ENCODE data around the gene ANKS6. TPM values are rescaled to one million over a fixed set of nuclear protein-coding genes. Genes with fewer than 3 reads are reported as not detected.

ANKS6 gene
- total RNA-seq, 4 donors from 2014 or later: 11.0 to 21.7 (median 15.3) TPM

DNA sequence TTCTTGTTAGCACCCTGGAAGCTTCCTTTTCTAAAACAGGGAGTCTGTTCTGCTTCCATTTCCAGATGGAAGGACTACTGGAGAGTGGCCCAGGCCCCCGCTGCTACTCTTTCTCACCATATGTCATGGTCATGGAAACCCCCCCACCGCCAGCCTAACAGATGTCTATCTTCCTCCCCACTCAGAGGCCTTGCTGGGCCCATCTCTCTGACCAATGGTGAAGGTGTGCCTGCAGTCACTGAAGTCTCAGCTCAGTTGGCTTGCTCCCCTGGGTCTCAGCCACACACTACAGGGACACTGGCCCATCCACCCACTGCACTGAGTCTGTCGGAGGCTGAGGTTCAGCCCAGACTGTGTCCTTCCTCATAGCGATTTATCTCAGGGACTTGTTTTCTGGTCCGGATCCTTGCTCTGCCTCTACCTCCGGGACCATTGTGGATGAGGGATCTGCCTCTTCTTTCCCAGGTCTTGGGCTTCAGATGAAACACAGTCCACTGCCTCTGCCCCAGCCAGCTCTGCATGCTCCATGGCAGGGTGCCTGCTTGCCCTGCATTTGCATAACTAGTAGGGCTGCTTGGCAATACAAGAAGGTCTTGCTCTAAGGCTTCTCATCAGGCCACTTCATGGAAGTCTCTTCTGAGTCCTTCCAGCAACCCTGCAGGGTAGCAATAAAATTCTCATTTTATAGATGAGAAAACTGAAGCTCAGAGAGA lies 42.0 kb upstream of the ANKS6 start:
- TF ChIP-seq POLR2A (IDR thresholded peaks at IDR 0.05): no peak
- TF ChIP-seq, protein P1, sequence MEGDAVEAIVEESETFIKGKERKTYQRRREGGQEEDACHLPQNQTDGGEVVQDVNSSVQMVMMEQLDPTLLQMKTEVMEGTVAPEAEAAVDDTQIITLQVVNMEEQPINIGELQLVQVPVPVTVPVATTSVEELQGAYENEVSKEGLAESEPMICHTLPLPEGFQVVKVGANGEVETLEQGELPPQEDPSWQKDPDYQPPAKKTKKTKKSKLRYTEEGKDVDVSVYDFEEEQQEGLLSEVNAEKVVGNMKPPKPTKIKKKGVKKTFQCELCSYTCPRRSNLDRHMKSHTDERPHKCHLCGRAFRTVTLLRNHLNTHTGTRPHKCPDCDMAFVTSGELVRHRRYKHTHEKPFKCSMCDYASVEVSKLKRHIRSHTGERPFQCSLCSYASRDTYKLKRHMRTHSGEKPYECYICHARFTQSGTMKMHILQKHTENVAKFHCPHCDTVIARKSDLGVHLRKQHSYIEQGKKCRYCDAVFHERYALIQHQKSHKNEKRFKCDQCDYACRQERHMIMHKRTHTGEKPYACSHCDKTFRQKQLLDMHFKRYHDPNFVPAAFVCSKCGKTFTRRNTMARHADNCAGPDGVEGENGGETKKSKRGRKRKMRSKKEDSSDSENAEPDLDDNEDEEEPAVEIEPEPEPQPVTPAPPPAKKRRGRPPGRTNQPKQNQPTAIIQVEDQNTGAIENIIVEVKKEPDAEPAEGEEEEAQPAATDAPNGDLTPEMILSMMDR (IDR thresholded peaks at IDR 0.05): no peak
- Histone ChIP-seq H3K27me3 (no peaks in the 10 kb centered on the region), H3K27ac (no peak overlapping the region), H3K4me1 (no peaks in the 10 kb centered on the region), H3K9me3 (no peaks in the 10 kb centered on the region), H3K4me3 (no peak overlapping the region), H3K36me3 (peaks cover 0 to 91% (median 0%) of the 10 kb centered on the region in 3 donors)
- 91 to 93% methylated on average over 6 of the region's 6 CpGs for WGBS, 2 donors
- DNase-seq: no peak
- intact Hi-C loops (cut with DNase I): no loop called here

DNA sequence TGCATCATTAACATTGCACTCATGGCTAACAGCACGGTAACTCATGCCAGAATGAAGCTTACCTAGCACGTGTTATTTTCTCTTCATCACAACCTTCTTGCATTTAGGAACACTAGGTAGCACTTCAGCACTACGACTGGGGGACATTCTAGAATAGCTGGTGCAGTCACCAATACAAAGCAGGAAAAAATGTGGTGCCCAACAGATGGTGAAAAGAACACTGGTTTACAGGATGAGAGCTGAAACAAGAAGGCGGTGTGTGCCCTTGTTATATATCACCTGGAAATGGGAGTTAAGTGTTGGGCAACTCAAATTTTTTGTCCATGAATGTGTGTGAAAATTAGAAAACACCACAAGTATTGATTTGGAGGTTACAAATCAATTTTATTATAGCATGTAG lies 41.2 kb upstream of the ANKS6 start:
- no peak overlapping the region for H3K27ac ChIP-seq
- DNase-seq: no peak
- no peak overlapping the region for H3K4me3 ChIP-seq
- intact Hi-C loops (cut with DNase I): no loop called here
- WGBS, 2 donors: 94 to 99% methylated on average over 4 of the region's 4 CpGs
- no peaks in the 10 kb centered on the region for H3K4me1 ChIP-seq
- H3K27me3 ChIP-seq: no peaks in the 10 kb centered on the region
- peaks cover 0 to 95% (median 0%) of the 10 kb centered on the region in 3 donors for H3K36me3 ChIP-seq
- H3K9me3 ChIP-seq: no peaks in the 10 kb centered on the region
- TF ChIP-seq, protein P1 (IDR thresholded peaks at IDR 0.05): no peak
- TF ChIP-seq POLR2A (IDR thresholded peaks at IDR 0.05): no peak

DNA sequence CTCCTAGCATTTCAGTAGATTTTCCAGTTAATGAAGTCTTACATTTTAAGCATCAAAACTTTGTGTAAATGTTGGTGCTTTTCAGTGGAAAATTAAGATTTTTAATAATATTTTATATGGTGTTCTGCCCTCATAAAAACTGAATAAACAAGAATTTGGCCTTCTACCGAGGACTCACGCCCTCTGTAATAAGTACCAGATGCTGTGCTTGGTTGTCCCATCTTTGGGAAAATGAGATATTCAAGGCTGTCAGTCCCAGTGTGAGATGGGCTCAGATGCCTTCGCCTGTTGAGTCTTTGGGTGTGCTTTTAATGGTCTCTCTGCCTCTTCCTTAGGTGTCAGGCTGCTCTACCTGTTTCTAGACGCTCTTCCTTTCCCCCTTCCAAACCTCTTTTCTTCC lies 39.9 kb upstream of the ANKS6 start:
- no peak overlapping the region for H3K4me3 ChIP-seq
- TF ChIP-seq, protein P1 (IDR thresholded peaks at IDR 0.05): no peak
- no peak for TF ChIP-seq POLR2A (IDR thresholded peaks at IDR 0.05)
- no peaks in the 10 kb centered on the region for H3K4me1 ChIP-seq
- H3K9me3 ChIP-seq: no peaks in the 10 kb centered on the region
- intact Hi-C loops (cut with DNase I): no loop called here
- DNase-seq: no peak
- no peak overlapping the region for H3K27ac ChIP-seq
- H3K36me3 ChIP-seq: peaks cover 0 to 95% (median 0%) of the 10 kb centered on the region in 3 donors
- H3K27me3 ChIP-seq: no peaks in the 10 kb centered on the region
- 81 to 87% methylated on average over 4 of the region's 4 CpGs for WGBS, 2 donors

DNA sequence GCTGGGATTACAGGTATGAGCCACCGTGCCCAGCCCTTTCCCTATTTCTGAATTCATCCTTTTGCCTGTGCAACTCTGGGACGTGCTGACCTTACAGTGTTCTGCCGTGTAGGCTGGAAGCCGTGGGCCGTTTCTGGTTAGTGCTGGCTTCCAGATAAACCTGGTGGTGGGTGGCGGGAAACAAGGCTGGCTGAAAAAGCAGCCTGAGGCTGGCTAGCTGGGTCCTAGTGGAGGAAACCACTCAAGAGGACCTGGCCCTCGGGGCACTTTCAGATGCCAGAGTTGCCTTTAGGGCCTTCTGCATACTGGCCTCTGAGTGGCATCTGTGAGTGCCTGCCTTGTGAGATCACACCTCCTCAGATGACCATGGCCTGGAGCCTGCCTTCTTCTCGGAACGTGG lies 38.0 kb upstream of the ANKS6 start:
- H3K4me1 ChIP-seq: no peaks in the 10 kb centered on the region
- WGBS, 2 donors: 77 to 90% methylated on average over 3 to 7 of the region's 9 CpGs
- H3K27me3 ChIP-seq: no peaks in the 10 kb centered on the region
- H3K9me3 ChIP-seq: no peaks in the 10 kb centered on the region
- DNase-seq: no peak
- intact Hi-C loops (cut with DNase I): no loop called here
- H3K27ac ChIP-seq: no peak overlapping the region
- no peak overlapping the region for H3K4me3 ChIP-seq
- peaks cover 0 to 90% (median 0%) of the 10 kb centered on the region in 3 donors for H3K36me3 ChIP-seq
- no peak for TF ChIP-seq POLR2A (IDR thresholded peaks at IDR 0.05)
- TF ChIP-seq, protein P1 (IDR thresholded peaks at IDR 0.05): no peak

DNA sequence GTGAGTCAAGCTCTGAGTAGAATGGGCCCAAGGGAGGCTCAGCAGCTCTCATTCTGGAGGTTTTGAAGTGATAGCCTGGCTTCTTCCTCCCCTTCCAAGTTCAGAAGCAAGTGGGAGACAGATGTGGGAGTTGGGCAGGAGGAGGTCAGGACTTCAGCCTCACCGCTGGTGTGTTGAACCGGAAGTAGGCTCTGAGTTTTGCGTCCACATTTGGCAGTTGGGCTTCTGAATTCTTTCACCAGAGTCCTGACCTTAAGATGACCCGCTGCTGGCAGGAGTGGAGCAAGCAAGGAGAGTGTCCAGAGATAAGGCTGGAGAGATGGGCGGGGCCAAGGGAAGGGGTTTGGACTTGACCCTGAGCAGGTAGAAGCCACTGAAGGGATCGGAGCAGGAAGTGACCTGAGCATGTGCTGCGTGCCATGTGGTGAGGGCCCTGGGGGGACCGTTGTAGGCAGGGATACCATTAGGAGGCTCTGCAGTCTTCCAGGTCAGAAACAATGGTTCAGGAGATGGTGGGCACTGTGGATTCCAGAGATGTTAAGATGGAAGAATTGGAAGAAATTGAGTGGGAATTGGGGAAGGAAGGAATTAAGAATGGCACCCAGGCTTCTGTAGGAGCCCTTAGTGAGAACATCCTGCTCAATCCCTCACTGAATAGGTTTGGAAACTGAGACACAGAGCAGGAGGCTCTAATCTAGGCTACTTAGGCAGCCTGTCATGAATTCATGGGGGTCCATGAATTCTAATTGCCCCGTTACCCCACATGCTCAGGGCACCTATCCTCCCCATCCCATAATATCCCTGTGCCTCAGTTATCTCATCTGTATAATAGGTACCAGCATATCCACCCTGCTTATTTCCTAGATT lies 37.0 kb upstream of the ANKS6 start:
- Histone ChIP-seq H3K36me3 (peaks cover 0 to 90% (median 0%) of the 10 kb centered on the region in 3 donors), H3K4me3 (no peak overlapping the region), H3K9me3 (no peaks in the 10 kb centered on the region), H3K27me3 (no peaks in the 10 kb centered on the region), H3K4me1 (no peaks in the 10 kb centered on the region), H3K27ac (no peak overlapping the region)
- no peak for TF ChIP-seq POLR2A (IDR thresholded peaks at IDR 0.05)
- TF ChIP-seq, protein P1 (IDR thresholded peaks at IDR 0.05): no peak
- no peak for DNase-seq
- 92 to 93% methylated on average over 9 of the region's 9 CpGs for WGBS, 2 donors
- intact Hi-C loops (cut with DNase I): no loop called here

Data from esophagus squamous epithelium (tissue), 5 donors.